ENCODE measurements around the gene OR5H14.
"Not testable (repeated sequence)": the region's sequence is repeated elsewhere in the genome, so short reads cannot be mapped to it uniquely, and the experiment has no call there.

OR5H14 gene

DNA sequence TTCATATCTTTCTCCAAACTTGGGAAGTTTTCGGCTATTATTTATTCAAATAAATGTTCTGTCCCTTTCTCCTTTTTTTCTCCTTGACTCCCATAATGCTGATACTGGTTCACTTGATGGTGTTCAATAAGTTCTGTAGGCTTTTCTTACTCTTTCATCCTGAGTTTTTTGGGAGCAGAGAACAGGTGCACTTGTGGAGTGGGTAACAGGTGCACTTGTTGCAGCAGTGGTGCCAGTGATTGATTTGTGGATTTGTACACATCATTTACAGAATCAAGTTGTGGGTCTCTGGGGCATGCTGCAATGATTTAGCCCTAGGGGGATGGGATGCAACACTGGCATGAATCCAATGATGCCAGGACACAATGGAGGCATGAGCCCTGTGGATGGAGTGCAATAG lies 31.6 kb upstream of the OR5H14 start:
- Mint-ChIP-seq H3K27me3 (ENCODE audit: low read depth) (no peaks in the 10 kb centered on the region), H3K9me3 (peaks cover 3% of the 10 kb centered on the region), H3K4me1 (no peaks in the 10 kb centered on the region), H3K27ac (no peak overlapping the region), H3K4me3 (no peak overlapping the region), H3K36me3 (ENCODE audit: low read depth) (no peaks in the 10 kb centered on the region)
- TF ChIP-seq, protein P1, sequence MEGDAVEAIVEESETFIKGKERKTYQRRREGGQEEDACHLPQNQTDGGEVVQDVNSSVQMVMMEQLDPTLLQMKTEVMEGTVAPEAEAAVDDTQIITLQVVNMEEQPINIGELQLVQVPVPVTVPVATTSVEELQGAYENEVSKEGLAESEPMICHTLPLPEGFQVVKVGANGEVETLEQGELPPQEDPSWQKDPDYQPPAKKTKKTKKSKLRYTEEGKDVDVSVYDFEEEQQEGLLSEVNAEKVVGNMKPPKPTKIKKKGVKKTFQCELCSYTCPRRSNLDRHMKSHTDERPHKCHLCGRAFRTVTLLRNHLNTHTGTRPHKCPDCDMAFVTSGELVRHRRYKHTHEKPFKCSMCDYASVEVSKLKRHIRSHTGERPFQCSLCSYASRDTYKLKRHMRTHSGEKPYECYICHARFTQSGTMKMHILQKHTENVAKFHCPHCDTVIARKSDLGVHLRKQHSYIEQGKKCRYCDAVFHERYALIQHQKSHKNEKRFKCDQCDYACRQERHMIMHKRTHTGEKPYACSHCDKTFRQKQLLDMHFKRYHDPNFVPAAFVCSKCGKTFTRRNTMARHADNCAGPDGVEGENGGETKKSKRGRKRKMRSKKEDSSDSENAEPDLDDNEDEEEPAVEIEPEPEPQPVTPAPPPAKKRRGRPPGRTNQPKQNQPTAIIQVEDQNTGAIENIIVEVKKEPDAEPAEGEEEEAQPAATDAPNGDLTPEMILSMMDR (IDR thresholded peaks at IDR 0.05; ENCODE audit: unreplicated experiment in 3 of 3) = no peak

DNA sequence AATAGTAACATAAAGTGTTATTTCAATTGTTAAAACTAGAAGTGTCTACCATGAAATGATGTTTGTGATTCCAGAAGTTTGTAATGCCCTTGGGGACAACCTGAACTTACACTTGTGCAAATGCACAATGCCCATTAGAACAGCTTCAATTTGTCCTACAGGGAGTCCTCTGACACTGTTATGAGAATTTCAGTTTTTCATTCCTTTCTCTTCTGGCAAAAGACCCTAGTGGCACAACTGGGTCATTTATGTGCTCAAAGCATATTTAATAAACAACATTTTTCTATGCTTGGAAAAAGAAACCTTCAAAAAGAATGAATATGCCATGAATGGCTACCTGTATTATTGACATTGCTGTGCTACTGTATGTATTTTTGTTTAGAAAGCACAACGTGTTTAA lies 16.9 kb upstream of the OR5H14 start, which contains the start of gene OR5H1:
TSS of gene OR5H1 (plus strand) at position 301 of the 400 bp plus-strand sequence. CDS start 1,977 bp downstream, outside the sequence.
- TF ChIP-seq, protein P1 (IDR thresholded peaks at IDR 0.05; ENCODE audit: unreplicated experiment in 3 of 3) = no peak
- Mint-ChIP-seq H3K36me3 (ENCODE audit: low read depth) (no peaks in the 10 kb centered on the region), H3K4me3 (no peak within 1 kb of the TSS), H3K27me3 (ENCODE audit: low read depth) (no peaks in the 10 kb centered on the region), H3K4me1 (no peaks in the 10 kb centered on the region), H3K9me3 (no peaks in the 10 kb centered on the region), H3K27ac (no peak within 1 kb of the TSS)

DNA sequence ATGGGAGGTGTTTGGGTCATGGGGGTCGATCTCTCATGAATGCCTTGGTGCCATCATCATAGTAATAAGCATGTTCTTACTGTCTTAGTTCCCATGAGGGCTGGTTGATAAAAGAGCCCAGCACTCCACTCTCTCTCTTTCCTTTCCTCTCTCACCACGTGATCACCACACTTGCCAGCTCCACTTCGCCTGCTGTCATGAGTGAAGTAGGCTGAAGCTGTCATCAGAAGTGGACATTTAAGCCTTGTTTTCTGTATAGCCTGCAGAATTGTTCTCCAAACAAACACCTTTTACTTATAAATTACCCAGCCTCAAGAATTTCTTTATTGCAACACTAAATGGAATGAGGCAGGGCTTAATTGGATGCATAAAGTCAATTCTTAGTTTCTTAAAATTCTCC lies 10.6 kb upstream of the OR5H14 start:
- Mint-ChIP-seq H3K4me1 (no peaks in the 10 kb centered on the region), H3K9me3 (no peaks in the 10 kb centered on the region), H3K27ac (no peak overlapping the region), H3K4me3 (no peak overlapping the region), H3K36me3 (ENCODE audit: low read depth) (no peaks in the 10 kb centered on the region), H3K27me3 (ENCODE audit: low read depth) (no peaks in the 10 kb centered on the region)
- TF ChIP-seq, protein P1 (IDR thresholded peaks at IDR 0.05; ENCODE audit: unreplicated experiment in 3 of 3) = no peak

DNA sequence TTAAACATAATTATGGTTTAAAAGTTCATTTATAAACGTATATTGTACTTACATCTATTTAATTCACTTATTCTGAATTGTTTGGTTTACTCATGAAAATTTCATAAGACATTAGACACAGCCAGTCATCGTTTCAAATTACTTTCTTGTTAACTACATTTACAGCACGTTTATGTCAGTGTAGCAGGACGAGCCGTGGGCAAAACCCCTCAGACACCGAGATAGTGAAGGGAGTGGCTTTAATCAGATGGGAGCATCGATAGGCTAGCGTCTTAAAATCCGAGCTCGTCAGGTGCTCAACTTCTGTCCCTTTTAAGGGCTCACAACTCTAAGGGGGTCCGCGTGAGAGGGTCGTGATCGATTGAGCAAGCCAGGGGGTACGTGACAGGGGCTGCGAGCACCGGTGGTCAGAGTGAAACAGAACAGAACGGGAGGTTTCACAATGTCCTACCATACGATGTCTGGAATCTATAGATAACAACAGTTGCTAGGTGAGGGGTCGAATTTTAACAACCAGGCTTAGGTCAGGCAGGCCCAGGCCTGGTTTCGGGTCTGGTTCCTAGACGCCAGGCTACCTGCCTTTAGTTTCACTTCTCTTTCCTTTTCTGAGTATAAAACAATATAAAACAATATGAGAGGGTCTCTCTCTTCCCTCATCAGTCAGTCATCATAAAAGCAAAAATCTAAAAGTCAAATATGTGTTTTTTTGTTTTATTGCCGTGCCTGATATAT lies 9.3 kb upstream of the OR5H14 start:
- not testable (repeated sequence) for H3K27me3 Mint-ChIP-seq (ENCODE audit: low read depth); H3K9me3 Mint-ChIP-seq; H3K36me3 Mint-ChIP-seq (ENCODE audit: low read depth); H3K4me3 Mint-ChIP-seq; H3K4me1 Mint-ChIP-seq; H3K27ac Mint-ChIP-seq

DNA sequence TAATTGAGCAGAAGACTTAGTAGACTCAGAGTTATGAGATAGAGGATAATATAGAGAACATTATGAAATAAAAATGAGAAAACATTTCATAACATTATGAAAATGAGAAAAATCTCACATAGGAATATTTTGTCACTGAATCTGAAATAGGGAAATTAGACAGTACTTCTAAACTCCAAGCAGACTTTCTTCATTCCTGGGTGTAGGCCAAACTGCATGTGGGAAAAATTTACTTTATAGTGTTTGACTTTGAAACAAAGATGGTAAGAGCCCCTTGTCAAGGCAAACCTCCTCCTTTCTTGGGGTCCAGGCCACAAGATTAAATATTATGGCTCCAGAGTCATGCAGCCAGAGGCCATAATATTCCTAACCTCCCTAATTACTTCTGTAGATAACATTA lies 6.7 kb upstream of the OR5H14 start:
- TF ChIP-seq, protein P1 (IDR thresholded peaks at IDR 0.05; ENCODE audit: unreplicated experiment in 3 of 3) = no peak
- no peaks in the 10 kb centered on the region for H3K4me1 Mint-ChIP-seq
- H3K27me3 Mint-ChIP-seq (ENCODE audit: low read depth) = no peaks in the 10 kb centered on the region
- H3K27ac Mint-ChIP-seq = no peak overlapping the region
- H3K4me3 Mint-ChIP-seq = no peak overlapping the region
- no peaks in the 10 kb centered on the region for H3K9me3 Mint-ChIP-seq
- no peaks in the 10 kb centered on the region for H3K36me3 Mint-ChIP-seq (ENCODE audit: low read depth)

DNA sequence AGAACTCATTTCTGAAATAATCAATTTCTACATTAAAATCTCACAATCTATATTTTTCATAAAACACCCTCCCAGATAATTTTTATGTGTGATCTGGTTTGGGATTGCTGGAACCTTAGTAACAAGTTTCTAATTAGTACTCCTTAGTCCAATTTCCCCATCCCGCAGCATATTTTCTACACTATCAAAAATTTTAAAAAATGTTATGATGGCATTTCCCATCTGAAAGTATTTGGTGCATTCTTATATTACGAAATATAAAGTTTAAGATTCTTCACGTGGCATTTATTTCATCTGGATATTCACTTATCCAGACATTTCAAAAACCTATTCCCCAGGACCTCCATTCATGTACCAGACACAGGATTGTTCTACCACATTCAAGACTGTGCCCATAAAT lies 1.5 kb downstream of the OR5H14 start:
- H3K9me3 Mint-ChIP-seq = no peaks in the 10 kb centered on the region
- H3K27ac Mint-ChIP-seq = no peak overlapping the region
- TF ChIP-seq, protein P1 (IDR thresholded peaks at IDR 0.05; ENCODE audit: unreplicated experiment in 3 of 3) = no peak
- no peak overlapping the region for H3K4me3 Mint-ChIP-seq
- H3K27me3 Mint-ChIP-seq (ENCODE audit: low read depth) = no peaks in the 10 kb centered on the region
- no peaks in the 10 kb centered on the region for H3K36me3 Mint-ChIP-seq (ENCODE audit: low read depth)
- H3K4me1 Mint-ChIP-seq = no peaks in the 10 kb centered on the region

DNA sequence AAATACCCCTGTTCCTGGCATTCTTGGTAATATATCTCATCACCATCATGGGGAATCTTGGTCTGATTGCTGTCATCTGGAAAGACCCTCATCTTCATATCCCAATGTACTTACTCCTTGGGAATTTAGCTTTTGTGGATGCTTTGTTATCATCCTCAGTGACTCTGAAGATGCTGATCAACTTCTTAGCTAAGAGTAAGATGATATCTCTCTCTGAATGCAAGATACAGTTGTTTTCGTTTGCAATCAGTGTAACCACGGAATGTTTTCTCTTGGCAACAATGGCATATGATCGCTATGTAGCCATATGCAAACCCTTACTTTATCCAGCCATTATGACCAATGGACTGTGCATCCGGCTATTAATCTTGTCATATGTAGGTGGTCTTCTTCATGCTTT lies 2.2 kb downstream of the OR5H14 start:
- H3K27me3 Mint-ChIP-seq (ENCODE audit: low read depth); H3K36me3 Mint-ChIP-seq (ENCODE audit: low read depth); H3K27ac Mint-ChIP-seq; H3K9me3 Mint-ChIP-seq; H3K4me1 Mint-ChIP-seq; H3K4me3 Mint-ChIP-seq: not testable (repeated sequence)

All from nephron (organoid).